SK-N-DZ (cell line): Measurements from ENCODE around the gene PEAK1.

Source experiments
- DNase-seq: peaks from one replicate; pipeline ENCODE4 v3.0.0-alpha.2; 2015; ENCODE audit warnings: low spot score

PEAK1 gene

GRCh38 chr15:77098572-77098971 is 321.3 kb downstream of the PEAK1 start:
- no peak for DNase-seq

DNA sequence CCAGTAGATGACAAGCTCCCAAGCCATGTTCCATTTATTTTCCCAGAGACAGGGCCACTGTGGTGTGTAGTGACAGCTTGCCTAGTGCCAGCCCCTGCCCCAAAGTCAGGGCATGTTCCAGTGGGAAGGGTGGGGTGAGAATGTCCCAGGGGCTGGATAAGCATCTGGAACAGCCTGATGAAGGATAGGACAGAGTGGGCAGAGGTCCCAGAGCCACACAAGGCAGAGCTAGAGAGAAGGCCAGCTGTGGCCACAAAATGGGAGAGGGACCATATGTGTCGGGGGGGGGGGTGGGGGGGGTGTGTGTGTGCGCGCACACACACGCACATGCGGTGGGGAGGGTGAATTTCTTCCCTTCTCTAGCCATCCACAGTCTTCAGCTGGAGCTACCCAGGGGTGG is 322.0 kb downstream of the PEAK1 start:
- DNase-seq, result no peak

GRCh38 chr15:77097248-77097721 is 322.6 kb downstream of the PEAK1 start:
- DNase-seq, result peak; percentile 87

DNA sequence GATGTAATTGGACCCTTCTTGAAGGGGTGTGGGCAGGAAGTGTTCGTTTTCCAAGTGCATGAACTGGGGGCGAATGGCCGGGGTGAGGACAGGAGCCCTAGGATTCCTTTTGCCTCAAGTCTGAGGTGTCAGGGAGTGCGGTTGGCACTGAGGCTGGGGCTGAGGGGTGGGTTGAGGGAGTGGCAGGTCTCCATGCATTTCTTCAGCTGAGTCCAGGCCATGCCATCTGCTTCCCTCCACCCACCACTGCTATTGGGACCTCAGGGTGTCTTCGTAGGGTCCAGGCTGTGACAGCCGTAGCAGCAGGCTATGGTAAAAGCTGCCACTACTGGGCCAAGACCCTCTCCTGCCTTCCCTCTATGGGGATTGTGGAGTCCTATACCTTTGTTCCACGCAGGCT is 323.4 kb downstream of the PEAK1 start:
- no peak for DNase-seq

DNA sequence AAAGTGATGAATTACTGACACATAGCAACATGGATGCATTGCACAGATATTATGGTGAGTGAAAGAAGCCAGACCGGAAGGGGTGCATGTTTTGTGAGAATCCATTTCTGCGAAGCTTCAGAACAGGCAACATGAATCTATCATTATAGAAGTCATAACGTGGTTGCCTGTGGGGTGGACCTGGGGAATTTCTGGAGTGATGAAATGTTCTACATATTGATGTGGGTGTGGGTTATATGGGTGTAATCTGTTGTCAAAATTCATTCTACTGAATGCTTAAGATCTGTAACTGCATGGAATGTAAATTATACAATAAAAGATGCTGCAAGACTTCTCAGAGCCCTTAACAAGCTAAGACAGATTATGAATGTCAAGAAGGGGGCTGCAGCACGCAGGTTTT is 323.8 kb downstream of the PEAK1 start:
- no peak for DNase-seq

DNA sequence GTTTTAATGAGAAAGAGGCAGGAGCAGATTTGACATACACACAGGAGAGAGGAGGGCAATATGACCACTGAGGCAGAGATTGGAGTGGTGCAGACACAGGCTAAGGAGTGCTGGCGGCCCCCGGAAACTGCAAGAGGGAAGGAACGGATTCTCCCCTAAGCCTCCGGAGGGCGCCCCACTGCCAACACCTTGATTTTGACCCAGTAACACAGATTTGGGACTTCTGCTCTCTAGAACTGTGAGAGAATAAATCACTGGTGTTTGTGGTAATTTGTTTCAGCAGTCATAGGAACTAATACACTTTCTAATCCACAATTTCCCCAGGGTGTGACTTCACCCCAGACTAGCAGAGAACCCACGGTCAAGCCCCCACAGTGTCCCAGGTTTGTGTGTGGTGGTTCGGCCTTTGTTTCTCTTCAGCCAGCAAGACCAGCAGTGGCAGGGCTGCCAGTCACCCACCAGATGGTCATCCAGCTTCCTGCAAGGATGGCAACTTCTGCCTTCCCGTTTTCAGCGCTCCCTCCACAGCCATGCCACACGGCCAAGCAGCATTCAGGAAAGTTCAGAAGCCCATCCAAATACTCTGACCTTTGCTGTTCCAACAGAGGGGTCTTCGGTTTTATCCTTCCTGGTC is 325.4 kb downstream of the PEAK1 start:
- DNase-seq, result no peak

- no peak for DNase-seq
Measured at GRCh38 chr15:77093436-77093835, 326.5 kb downstream of the PEAK1 start.

DNA sequence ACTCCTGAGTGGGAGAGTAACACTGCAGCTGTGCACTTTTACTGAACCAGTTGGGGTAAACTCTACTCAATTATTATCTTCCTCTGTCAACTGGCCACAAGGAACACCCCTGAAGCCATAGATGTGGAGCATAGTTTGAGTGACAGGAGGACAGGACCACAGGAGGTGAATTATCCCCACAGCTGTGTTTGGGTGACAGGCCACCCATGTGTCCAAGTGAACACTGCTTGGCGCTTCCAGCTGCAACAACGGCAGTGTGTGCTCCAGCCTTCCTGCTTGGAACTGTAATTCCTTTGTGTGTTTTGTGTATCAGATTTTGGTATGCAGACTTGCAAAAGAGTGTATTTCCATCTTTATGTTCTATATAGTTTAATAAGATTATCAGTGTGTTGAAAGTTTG is 328.8 kb downstream of the PEAK1 start:
- no peak for DNase-seq

DNA sequence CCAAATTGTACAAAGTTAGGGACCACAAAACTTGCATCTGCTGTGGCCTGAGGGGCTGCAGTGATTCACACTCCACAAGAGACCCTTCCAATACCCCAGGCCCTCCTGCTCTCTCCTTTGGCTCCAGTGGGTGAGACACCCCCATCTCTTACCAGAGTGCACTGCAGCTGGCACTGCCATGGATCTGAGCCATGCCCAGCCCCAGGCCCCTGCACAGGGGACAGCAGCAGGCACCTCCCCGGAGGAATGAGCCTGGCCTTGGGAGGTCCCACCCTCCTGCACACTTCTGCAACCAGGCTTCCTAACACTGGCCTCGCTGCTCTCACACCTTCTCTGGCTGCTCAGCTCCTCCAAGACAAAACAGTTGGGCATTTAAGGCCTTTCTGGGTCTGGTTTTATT is 332.7 kb downstream of the PEAK1 start:
- DNase-seq, result no peak

GRCh38 chr15:77085297-77085696 is 334.6 kb downstream of the PEAK1 start:
- DNase-seq, result no peak

- no peak for DNase-seq
Measured at GRCh38 chr15:77084436-77084835, 335.5 kb downstream of the PEAK1 start.

GRCh38 chr15:77083381-77084160 is 336.3 kb downstream of the PEAK1 start:
- DNase-seq, result peak; percentile 91

DNA sequence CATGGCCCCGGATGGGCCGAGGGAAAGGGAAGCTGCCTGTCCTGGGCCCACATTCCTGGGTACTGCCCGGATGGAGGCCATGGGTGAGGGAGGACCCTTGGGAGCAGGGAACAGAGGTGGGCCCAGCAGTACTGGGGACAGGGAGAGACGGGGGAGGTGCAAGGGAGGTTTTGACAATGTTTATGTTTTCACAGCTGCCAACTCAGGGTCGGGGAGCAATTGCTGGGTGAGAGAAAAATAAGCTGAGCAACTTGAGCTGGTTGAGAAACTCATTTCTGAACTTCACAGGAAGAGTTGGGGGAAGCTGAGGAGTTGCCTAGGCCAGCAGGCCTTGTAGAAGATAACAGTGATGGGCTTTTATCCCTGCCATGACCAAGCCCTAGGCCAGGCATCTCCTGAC is 337.9 kb downstream of the PEAK1 start:
- DNase-seq, result no peak

- DNase-seq, result no peak
Measured at GRCh38 chr15:77076323-77076915, 343.5 kb downstream of the PEAK1 start.

DNA sequence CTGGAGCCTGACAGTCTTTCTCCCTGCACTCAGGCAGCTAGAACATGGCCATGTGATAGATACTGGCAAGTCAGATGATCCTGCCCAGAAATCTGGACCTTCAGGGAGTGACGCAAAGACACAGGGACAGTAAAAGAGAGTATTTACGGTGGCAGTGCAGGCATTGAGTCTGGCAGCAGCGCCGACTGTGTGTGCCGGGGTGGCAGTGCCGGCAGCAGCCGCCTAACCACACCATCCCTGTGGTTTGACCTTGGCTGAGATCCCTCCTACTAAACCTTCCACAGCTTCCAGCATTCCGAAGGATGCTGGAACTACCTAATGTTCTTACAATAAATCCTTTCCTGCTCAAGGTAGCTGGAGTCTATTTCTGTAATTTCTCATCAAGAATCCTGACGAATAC is 344.4 kb downstream of the PEAK1 start:
- no peak for DNase-seq

GRCh38 chr15:77074350-77074749 is 345.6 kb downstream of the PEAK1 start:
- DNase-seq, result no peak

DNA sequence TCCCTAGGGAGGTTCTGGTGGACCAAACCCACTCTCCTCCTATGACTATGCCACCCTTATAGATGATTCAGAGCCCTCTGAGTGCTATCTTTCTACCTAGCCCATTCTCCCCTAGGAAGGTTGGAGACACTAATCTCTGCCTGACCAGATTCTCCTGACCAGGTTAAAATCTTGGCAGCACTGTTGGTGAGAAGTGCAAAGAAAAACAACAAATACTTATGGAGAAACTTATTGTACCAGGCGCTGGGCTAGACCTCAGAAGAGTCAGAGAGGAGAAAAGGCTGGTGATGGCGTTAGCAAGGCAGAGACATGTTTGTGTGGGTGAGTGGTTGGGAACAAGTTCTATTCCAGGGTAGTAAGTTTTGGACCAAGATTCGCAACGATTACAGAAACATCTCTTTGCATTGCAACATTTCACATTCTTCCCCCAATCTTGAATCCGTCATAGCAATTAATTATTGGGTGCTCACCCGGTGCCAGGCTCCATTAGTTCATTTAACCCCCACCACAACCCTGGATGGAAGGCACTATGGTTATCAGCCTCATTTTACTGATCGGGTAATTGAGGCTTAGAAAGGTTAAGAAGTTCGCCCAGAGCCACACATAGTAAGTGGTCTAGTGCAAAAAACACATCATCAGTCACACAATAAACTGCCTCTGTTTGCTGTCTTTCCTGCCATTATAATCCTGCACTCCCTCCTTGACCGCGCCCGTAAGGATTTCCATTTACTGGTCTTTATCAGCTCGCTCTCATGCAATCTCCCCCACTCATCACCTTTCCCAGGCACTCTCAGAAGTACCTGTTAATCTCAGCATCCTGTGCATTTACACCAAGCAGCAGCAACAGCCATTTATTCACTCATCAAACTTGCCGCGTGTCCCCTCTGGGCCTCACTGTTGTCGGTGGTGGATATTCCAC is 348.3 kb downstream of the PEAK1 start:
- DNase-seq, result no peak

DNA sequence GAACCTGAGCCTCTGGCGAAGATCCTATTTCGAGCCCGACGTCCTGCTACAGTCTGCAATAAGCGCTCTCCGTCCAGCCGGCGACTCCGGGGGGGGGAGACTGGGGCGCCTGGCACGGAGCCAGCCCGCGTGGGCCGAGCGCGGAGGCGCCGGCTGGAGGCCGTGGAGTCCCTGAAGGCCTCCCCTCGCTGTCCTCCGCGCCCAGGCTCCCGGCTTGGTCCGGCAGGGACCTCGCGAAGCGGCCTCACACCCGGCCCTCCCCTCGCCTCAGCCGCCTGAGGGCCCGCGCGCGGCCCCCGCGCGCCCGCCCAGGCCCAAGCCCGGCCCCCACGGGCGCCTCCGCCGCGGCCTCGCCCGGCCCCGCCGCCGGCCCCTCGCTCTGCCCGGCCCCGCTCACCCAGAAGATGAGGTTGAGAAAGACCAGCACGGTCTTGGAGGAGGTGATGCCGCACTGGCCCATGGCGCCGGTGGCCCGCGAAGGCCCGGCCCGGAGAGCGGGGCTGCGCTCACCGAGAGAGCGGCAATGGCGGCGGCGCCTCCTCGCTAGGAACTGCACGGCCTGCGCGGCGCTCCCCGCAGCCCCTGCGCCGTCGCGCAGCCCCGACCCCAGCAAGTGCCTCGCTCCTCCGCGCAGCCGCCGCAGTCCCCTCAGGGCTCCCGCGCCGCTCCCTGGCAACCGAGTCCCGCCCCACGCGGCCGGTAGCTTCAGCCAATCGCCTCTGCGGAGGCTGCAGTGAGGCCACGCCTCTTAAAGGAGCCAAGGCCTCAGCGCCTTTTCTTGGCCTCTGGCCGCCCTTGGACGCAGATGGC is 349.2 kb downstream of the PEAK1 start, which contains the start of gene TSPAN3:
TSPAN3 (minus strand) TSS at position 615 of the 810 bp plus-strand sequence; CDS start at position 460, 155 bp downstream.
- DNase-seq, result peak; percentile 94

DNA sequence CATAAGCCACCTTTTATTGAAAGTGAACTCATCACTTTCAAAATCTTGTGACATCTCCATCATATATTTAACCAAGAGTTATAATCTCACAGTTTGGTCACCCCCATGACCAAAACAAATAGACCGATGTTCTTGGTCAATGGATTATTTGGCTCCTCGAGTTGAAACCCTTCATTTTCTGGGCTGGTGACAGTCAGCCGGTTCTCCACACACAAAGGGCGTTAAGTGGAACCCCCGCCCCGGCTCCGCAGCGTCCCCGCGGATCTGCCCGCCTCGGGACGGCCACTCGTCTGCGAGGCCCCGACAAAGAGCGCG is 349.8 kb downstream of the PEAK1 start:
- DNase-seq, result no peak

- no peak for DNase-seq
Measured at GRCh38 chr15:77069521-77070121, 350.3 kb downstream of the PEAK1 start.
